HCT116 (cell line): Measurements from ENCODE around the gene ZNF618. TPM values are rescaled to one million over a fixed set of nuclear protein-coding genes. Genes with fewer than 3 reads are reported as not detected.

ENCODE experiments used
- ATAC-seq: fragments of 200-7000 bp; cut with Tn5 transposase; 2 replicates; pipeline ENCODE4 v1.9.1; 2020; ENCODE audit warnings: mild to moderate bottlenecking, moderate library complexity
- BruUV-seq: library from RNA; stranded (reverse); fragments of 400-500 nt; replicated peaks from 2 replicates; lab custom pipeline; 2021; lab: Mats Ljungman, UMichigan
- CTCF ChIA-PET: fragments of 300-600 bp; sonication (Branson Sonifier 250); formaldehyde crosslinking; loops from one replicate; lab custom pipeline; 2021; ENCODE audit warnings: antibody characterized with exemption; lab: Charles Lee
- POLR2A ChIA-PET: fragments of 300-600, 350-600 bp; sonication (Branson Sonifier 250); formaldehyde crosslinking; loops from one replicate; lab custom pipeline; 2021; ENCODE audit warnings: antibody characterized with exemption; lab: Charles Lee
- RAD21 ChIA-PET, 2 experiments: fragments of 300-600 bp; sonication (Branson Sonifier 250); formaldehyde crosslinking; loops; one replicate each; lab custom pipeline; 2023; ENCODE audit warnings: low total read pairs in 2 of 2; ENCODE audit not compliant: uncharacterized antibody in 2 of 2, unreplicated experiment in 2 of 2, low non-redundant PET in 1 of 2; lab: Charles Lee
- DNase-seq: peaks from one replicate; pipeline ENCODE4 v3.0.0-alpha.2; 2010; ENCODE audit warnings: low read depth, low spot score
- H2AFZ ChIP-seq: fragments of 200-600 bp; shearing (Covaris generic), sonication (generic); 2 replicates; pipeline ENCODE4 v1.6.1; 2017; ENCODE audit warnings: low read depth, mixed run types, mixed read lengths, antibody characterized with exemption, low read length; ENCODE audit not compliant: poor library complexity, severe bottlenecking
- H3K27ac ChIP-seq: 2 replicates; pipeline ENCODE4 v1.5.1; 2012; ENCODE audit warnings: low read depth, low read length
- H3K27me3 ChIP-seq: fragments of 200-600 bp; sonication (generic); 2 replicates; pipeline ENCODE4 v1.6.1; 2016; ENCODE audit warnings: mixed run types, low read length, mixed read lengths; ENCODE audit not compliant: insufficient read depth
- H3K36me3 ChIP-seq, 2 experiments: fragments of 200-500 bp in 1 of 2; fragments of 200-600 bp in 1 of 2; sonication (Bioruptor generic) in 1 of 2; sonication (generic) in 1 of 2; 2 replicates each; pipeline versions ENCODE4 v1.5.1 to v1.6.1; 2014 to 2016; ENCODE audit warnings: low read length in 2 of 2, inconsistent platforms in 1 of 2, mixed read lengths in 1 of 2, mixed run types in 1 of 2; ENCODE audit not compliant: insufficient read depth in 2 of 2, control insufficient read depth in 1 of 2
- H3K4me1 ChIP-seq, 2 experiments: fragments of 200-600 bp in 1 of 2; sonication (generic) in 1 of 2; 2 replicates each; pipeline versions ENCODE4 v1.5.1 to v1.6.1; 2012 to 2017; ENCODE audit warnings: low read length in 2 of 2, inconsistent platforms in 1 of 2, mild to moderate bottlenecking in 1 of 2, mixed read lengths in 1 of 2, mixed run types in 1 of 2, moderate library complexity in 1 of 2; ENCODE audit not compliant: insufficient read depth in 2 of 2, control insufficient read depth in 1 of 2
- H3K4me2 ChIP-seq: fragments of 200-600 bp; sonication (generic); 2 replicates; pipeline ENCODE4 v1.6.1; 2017; ENCODE audit warnings: mixed run types, low read length, mixed read lengths
- H3K4me3 ChIP-seq, 2 experiments: fragments of 200-600 bp in 1 of 2; sonication (generic) in 1 of 2; replicated peaks in 1 of 2; 2 replicates each; pipeline ENCODE4 v1.5.1; 2011 to 2016; ENCODE audit warnings: low read length in 2 of 2, control low read depth in 1 of 2, low read depth in 1 of 2, mild to moderate bottlenecking in 1 of 2, mixed read lengths in 1 of 2, mixed run types in 1 of 2
- H3K79me2 ChIP-seq: fragments of 200-600 bp; sonication (generic); 2 replicates; pipeline ENCODE4 v1.6.1; 2017; ENCODE audit warnings: mild to moderate bottlenecking, mixed run types, low read length, moderate library complexity, mixed read lengths; ENCODE audit not compliant: insufficient read depth
- H3K9ac ChIP-seq: fragments of 200-600 bp; sonication (generic); 2 replicates; pipeline ENCODE4 v1.6.1; 2016; ENCODE audit warnings: low read length, mixed read lengths
- H3K9me2 ChIP-seq: fragments of 200-600 bp; sonication (generic), shearing (Covaris generic); 2 replicates; pipeline ENCODE4 v1.6.1; 2017; ENCODE audit warnings: mixed run types, mild to moderate bottlenecking, moderate library complexity; ENCODE audit not compliant: insufficient read depth
- H3K9me3 ChIP-seq, 2 experiments: fragments of 200-500 bp in 1 of 2; fragments of 200-600 bp in 1 of 2; sonication (Bioruptor generic) in 1 of 2; sonication (generic) in 1 of 2; 2 replicates each; pipeline ENCODE4 v1.6.1; 2014 to 2017; ENCODE audit warnings: low read length in 2 of 2, mixed read lengths in 2 of 2, inconsistent platforms in 1 of 2, low read depth in 1 of 2, mild to moderate bottlenecking in 1 of 2, mixed run types in 1 of 2, moderate library complexity in 1 of 2; ENCODE audit not compliant: control insufficient read depth in 1 of 2, insufficient read depth in 1 of 2
- H4K20me1 ChIP-seq: fragments of 200-600 bp; sonication (generic), shearing (Covaris generic); 2 replicates; pipeline ENCODE4 v1.6.1; 2017; ENCODE audit warnings: mixed run types, mild to moderate bottlenecking, moderate library complexity; ENCODE audit not compliant: insufficient read depth
- CBX3 ChIP-seq: IDR thresholded peaks from 2 replicates; pipeline ENCODE4 v1.6.1; 2012; ENCODE audit warnings: low read depth
- CEBPB ChIP-seq: IDR thresholded peaks from 2 replicates; pipeline ENCODE4 v1.6.1; 2012; ENCODE audit warnings: low read depth
- EGR1 ChIP-seq: IDR thresholded peaks from 2 replicates; pipeline ENCODE4 v1.6.1; 2012; ENCODE audit warnings: low read depth
- FOSL1 ChIP-seq: IDR thresholded peaks from 2 replicates; pipeline ENCODE4 v1.6.1; 2012; ENCODE audit warnings: low read depth
- JUND ChIP-seq: IDR thresholded peaks from 2 replicates; pipeline ENCODE4 v1.6.1; 2012
- MAX ChIP-seq: IDR thresholded peaks from 2 replicates; pipeline ENCODE4 v1.6.1; 2012
- POLR2A ChIP-seq: IDR thresholded peaks from 2 replicates; pipeline ENCODE4 v1.7.0; 2011; ENCODE audit warnings: borderline replicate concordance; ENCODE audit not compliant: insufficient read depth, insufficient read length; ENCODE audit errors: extremely low read depth
- RAD21 ChIP-seq: IDR thresholded peaks from 2 replicates; pipeline ENCODE4 v1.6.1; 2012; ENCODE audit warnings: low read depth, mild to moderate bottlenecking
- SP1 ChIP-seq: IDR thresholded peaks from 2 replicates; pipeline ENCODE4 v1.6.1; 2012; ENCODE audit warnings: low read depth
- SRF ChIP-seq: IDR thresholded peaks from 2 replicates; pipeline ENCODE4 v1.6.1; 2012; ENCODE audit warnings: low read depth
- YY1 ChIP-seq: IDR thresholded peaks from 2 replicates; pipeline ENCODE4 v1.6.1; 2011; ENCODE audit warnings: low read length, low read depth, moderate library complexity, mild to moderate bottlenecking; ENCODE audit not compliant: insufficient replicate concordance; ENCODE audit errors: extremely low read depth
- ZBTB33 ChIP-seq: IDR thresholded peaks from 2 replicates; pipeline ENCODE4 v1.6.1; 2011; ENCODE audit warnings: mild to moderate bottlenecking, low read length, moderate library complexity; ENCODE audit not compliant: insufficient replicate concordance; ENCODE audit errors: extremely low read depth
- ZFX ChIP-seq: fragments of 450-650 bp; IDR thresholded peaks from 2 replicates; pipeline ENCODE4 v1.6.1; 2017
- ZNF274 ChIP-seq: fragments of 200-500 bp; sonication (Bioruptor generic); IDR thresholded peaks from 2 replicates; pipeline ENCODE4 v1.6.1; 2014; ENCODE audit warnings: mild to moderate bottlenecking, low read depth, low read length, inconsistent platforms
- intact Hi-C: fragments of 100-400 bp; cut with micrococcal nuclease; formaldehyde crosslinking; loops from 2 replicates; pipeline ENCODE4 v1.10.0; 2022
- total RNA-seq: library from RNA; stranded (reverse); gene quantifications from one replicate; pipeline ENCODE4 v1.2.1, GENCODE V29; 2021; ENCODE audit not compliant: unreplicated experiment
- TF ChIP-seq, protein P1 (sequence below), 3 experiments: fragments of 200-600 bp in 1 of 3; sonication (generic) in 1 of 3; IDR thresholded peaks in 2 of 3; conservative IDR thresholded peaks in 1 of 3; 2 replicates each; pipeline ENCODE4 v1.5.1; 2012 to 2017; ENCODE audit warnings: low read depth in 2 of 3, low read length in 2 of 3, antibody characterized with exemption in 1 of 3, borderline replicate concordance in 1 of 3, control low read depth in 1 of 3, mild to moderate bottlenecking in 1 of 3, mixed read lengths in 1 of 3, mixed run types in 1 of 3, moderate library complexity in 1 of 3; ENCODE audit not compliant: insufficient read depth in 1 of 3

ZNF618 gene
- total RNA-seq, 1 experiment from 2014 or later = 13.5 TPM

GRCh38 chr9:114025760-114026159 is 149.7 kb downstream of the ZNF618 start (continued):
- TF ChIP-seq EGR1 = no peak
- TF ChIP-seq ZFX = no peak
- TF ChIP-seq CBX3 = no peak
- no peak for TF ChIP-seq RAD21
- no peak for TF ChIP-seq ZNF274

DNA sequence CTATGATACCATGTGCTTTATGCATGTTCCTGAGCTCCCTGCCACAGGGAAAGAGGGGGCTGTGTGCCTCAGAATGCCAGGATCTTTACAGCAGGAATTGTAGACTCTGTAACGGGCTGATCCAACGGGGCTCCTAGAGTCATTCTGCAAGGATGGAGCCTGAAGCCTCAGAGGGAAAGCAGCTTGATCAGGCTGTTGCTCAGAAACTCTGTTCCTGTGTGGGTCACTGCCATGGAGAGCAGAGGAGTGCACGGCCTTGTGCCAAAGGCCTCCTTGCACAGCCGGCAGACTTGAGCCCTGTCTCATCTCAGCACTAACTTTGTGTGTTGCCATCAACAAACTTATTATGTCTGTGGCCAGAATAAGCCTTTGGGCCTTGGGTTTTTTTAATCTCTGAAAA is 150.2 kb downstream of the ZNF618 start:
- H3K4me2 ChIP-seq = no peak overlapping the region
- no peaks in the 10 kb centered on the region for H3K4me1 ChIP-seq
- no peaks in the 10 kb centered on the region for H3K9me2 ChIP-seq
- DNase-seq (no peak), ATAC-seq (no peak)
- CTCF ChIA-PET = no interaction called here
- no peak overlapping the region for H2AFZ ChIP-seq
- BruUV-seq = no TSS peak
- H3K9ac ChIP-seq = no peak overlapping the region
- no peak overlapping the region for H3K27ac ChIP-seq
- 0 out of 4 replicates have a peak, but pooled peaks cover 0 to 4% of the 10 kb centered on the region in 2 experiments for H3K36me3 ChIP-seq
- no peak overlapping the region for H3K4me3 ChIP-seq
- H3K9me3 ChIP-seq = peaks cover 0 to 6% of the 10 kb centered on the region in 2 experiments; a peak in 1 of 4 replicates
- RAD21 ChIA-PET = no interaction called here
- TF ChIP-seq SP1 (no peak), JUND (no peak), CEBPB (no peak), RAD21 (no peak), FOSL1 (no peak), EGR1 (no peak), ZBTB33 (no peak), SRF (no peak), YY1 (no peak), POLR2A (no peak), MAX (no peak)
- TF ChIP-seq, protein P1, sequence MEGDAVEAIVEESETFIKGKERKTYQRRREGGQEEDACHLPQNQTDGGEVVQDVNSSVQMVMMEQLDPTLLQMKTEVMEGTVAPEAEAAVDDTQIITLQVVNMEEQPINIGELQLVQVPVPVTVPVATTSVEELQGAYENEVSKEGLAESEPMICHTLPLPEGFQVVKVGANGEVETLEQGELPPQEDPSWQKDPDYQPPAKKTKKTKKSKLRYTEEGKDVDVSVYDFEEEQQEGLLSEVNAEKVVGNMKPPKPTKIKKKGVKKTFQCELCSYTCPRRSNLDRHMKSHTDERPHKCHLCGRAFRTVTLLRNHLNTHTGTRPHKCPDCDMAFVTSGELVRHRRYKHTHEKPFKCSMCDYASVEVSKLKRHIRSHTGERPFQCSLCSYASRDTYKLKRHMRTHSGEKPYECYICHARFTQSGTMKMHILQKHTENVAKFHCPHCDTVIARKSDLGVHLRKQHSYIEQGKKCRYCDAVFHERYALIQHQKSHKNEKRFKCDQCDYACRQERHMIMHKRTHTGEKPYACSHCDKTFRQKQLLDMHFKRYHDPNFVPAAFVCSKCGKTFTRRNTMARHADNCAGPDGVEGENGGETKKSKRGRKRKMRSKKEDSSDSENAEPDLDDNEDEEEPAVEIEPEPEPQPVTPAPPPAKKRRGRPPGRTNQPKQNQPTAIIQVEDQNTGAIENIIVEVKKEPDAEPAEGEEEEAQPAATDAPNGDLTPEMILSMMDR (IDR thresholded peaks at IDR 0.05 in 2 of 3, conservative IDR thresholded peaks at IDR 0.05 in 1 of 3; ENCODE audit: borderline replicate concordance in 1 of 3, insufficient read depth in 1 of 3, low read depth in 2 of 3, low read length in 2 of 3) = no peak
- H4K20me1 ChIP-seq = no peaks in the 10 kb centered on the region
- H3K27me3 ChIP-seq = no peaks in the 10 kb centered on the region
- POLR2A ChIA-PET = no interaction called here
- H3K79me2 ChIP-seq = no peaks in the 10 kb centered on the region
- intact Hi-C loops = no loop called here
